ENCODE data around the gene IGFL1.

- TF ChIP-seq POLR2A (IDR thresholded peaks at IDR 0.05; ENCODE audit: low read depth, low read length), result no peak
- no peak for TF ChIP-seq POLR2AphosphoS5 (IDR thresholded peaks at IDR 0.05; ENCODE audit: low read depth, low read length)
- no peak for TF ChIP-seq TAF1 (IDR thresholded peaks at IDR 0.05; ENCODE audit: low read depth, low read length)
- TF ChIP-seq SPI1 (IDR thresholded peaks at IDR 0.05; ENCODE audit: low read depth, low read length), result no peak
- TF ChIP-seq POU2F2 (IDR thresholded peaks at IDR 0.05; ENCODE audit: low read depth, low read length), result no peak
- no peak for TF ChIP-seq PAX5 (IDR thresholded peaks at IDR 0.05; ENCODE audit: insufficient read depth, low read length, severe bottlenecking)
Observed at GRCh38 chr19:46195104-46195503, 34.4 kb upstream of the IGFL1 start.
